Fibroblast of upper back skin (primary cell): ENCODE results near the gene APBB2.
"Not testable (repeated sequence)": the region's sequence is repeated elsewhere in the genome, so short reads cannot be mapped to it uniquely, and the experiment has no call there.

ENCODE experiments used
- DNase-seq: peaks from one replicate; pipeline ENCODE4 v3.0.0-alpha.2; 2013

APBB2 gene

GRCh38 chr4:40842725-40843423, 371.5 kb downstream of the APBB2 start:
- DNase-seq: no peak

GRCh38 chr4:40842318-40842717, 372.0 kb downstream of the APBB2 start:
- no peak for DNase-seq

- peak; percentile 85 for DNase-seq
These were observed 373.3 kb downstream of the APBB2 start for GRCh38 chr4:40840985-40841571.

GRCh38 chr4:40840255-40840984, 373.9 kb downstream of the APBB2 start:
- DNase-seq: no peak

GRCh38 chr4:40838742-40839141, 375.6 kb downstream of the APBB2 start:
- DNase-seq: no peak

GRCh38 chr4:40837094-40837870, 377.1 kb downstream of the APBB2 start:
- DNase-seq: no peak

GRCh38 chr4:40833212-40833611, 381.1 kb downstream of the APBB2 start:
- DNase-seq: no peak

GRCh38 chr4:40832175-40832574, 382.2 kb downstream of the APBB2 start:
- DNase-seq: no peak

- DNase-seq: no peak
These were observed 383.0 kb downstream of the APBB2 start for GRCh38 chr4:40831146-40831907.

- DNase-seq: no peak
These were observed 384.8 kb downstream of the APBB2 start for GRCh38 chr4:40829586-40829985.

- DNase-seq: no peak
These were observed 385.7 kb downstream of the APBB2 start for GRCh38 chr4:40828661-40829060.

- no peak for DNase-seq
These were observed 386.6 kb downstream of the APBB2 start for GRCh38 chr4:40827758-40828157.

GRCh38 chr4:40826821-40827220, 387.5 kb downstream of the APBB2 start:
- DNase-seq: no peak

- DNase-seq: no peak
These were observed 389.1 kb downstream of the APBB2 start for GRCh38 chr4:40825014-40825838.

GRCh38 chr4:40822420-40823166, 391.7 kb downstream of the APBB2 start:
- no peak for DNase-seq

- no peak for DNase-seq
These were observed 394.2 kb downstream of the APBB2 start for GRCh38 chr4:40820101-40820500.

GRCh38 chr4:40817157-40817556, 397.2 kb downstream of the APBB2 start:
- DNase-seq: not testable (repeated sequence)

GRCh38 chr4:40812856-40813255, 401.5 kb downstream of the APBB2 start:
- no peak for DNase-seq

- peak; percentile 3 for DNase-seq
These were observed 402.0 kb downstream of the APBB2 start for GRCh38 chr4:40812386-40812785.

GRCh38 chr4:40811956-40812355, 402.4 kb downstream of the APBB2 start:
- no peak for DNase-seq

GRCh38 chr4:40808926-40809457, 405.4 kb downstream of the APBB2 start:
- DNase-seq: no peak
